HUES6 (cell line): ENCODE data around the gene HHIPL1.

Experiments
- H3K27ac ChIP-seq: 2 replicates; pipeline ENCODE4 v1.7.0; 2013; ENCODE audit warnings: low read depth, mild to moderate bottlenecking, low read length, inconsistent platforms
- H3K27me3 ChIP-seq: 2 replicates; pipeline ENCODE4 v1.6.1; 2013; ENCODE audit warnings: low read length; ENCODE audit not compliant: control insufficient read depth, insufficient read depth
- H3K36me3 ChIP-seq: 2 replicates; pipeline ENCODE4 v1.6.1; 2013; ENCODE audit warnings: low read length; ENCODE audit not compliant: control insufficient read depth, insufficient read depth
- H3K4me1 ChIP-seq: 2 replicates; pipeline ENCODE4 v1.6.1; 2013; ENCODE audit warnings: low read length; ENCODE audit not compliant: control insufficient read depth, insufficient read depth
- H3K4me3 ChIP-seq: 2 replicates; pipeline ENCODE4 v1.5.1; 2013; ENCODE audit warnings: low read depth, low read length
- H3K9ac ChIP-seq: one replicate; pipeline ENCODE4 v1.6.1; 2013; ENCODE audit warnings: mild to moderate bottlenecking, low read length
- H3K9me3 ChIP-seq: 2 replicates; pipeline ENCODE4 v1.6.1; 2013; ENCODE audit warnings: low read depth, low read length; ENCODE audit not compliant: control insufficient read depth, insufficient read depth

Gene HHIPL1

DNA sequence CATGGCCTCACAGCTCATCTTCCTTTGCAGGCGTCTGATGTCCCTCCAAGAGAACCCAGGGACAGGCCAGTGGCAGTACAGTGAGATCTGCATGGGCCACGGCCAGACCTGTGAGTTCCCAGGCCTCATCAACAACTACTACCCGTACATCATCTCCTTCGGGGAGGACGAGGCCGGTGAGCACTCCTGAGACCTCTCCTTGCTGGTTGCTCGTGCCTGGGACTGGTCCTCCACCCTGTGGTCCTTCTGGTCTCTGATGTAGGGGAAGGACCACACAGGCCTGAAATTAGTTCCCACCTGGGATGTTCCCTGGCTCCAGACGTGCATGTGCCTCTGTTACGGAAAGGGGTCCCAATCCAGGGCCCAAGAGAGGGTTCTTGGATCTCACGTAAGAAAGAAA lies 17.9 kb downstream of the HHIPL1 start:
- no peak overlapping the region for H3K27ac ChIP-seq
- H3K9ac ChIP-seq = no peak overlapping the region
- H3K36me3 ChIP-seq = no peaks in the 10 kb centered on the region
- peaks cover 30% of the 10 kb centered on the region for H3K27me3 ChIP-seq
- H3K4me1 ChIP-seq = peaks cover 62% of the 10 kb centered on the region
- no peak overlapping the region for H3K4me3 ChIP-seq
- no peaks in the 10 kb centered on the region for H3K9me3 ChIP-seq

DNA sequence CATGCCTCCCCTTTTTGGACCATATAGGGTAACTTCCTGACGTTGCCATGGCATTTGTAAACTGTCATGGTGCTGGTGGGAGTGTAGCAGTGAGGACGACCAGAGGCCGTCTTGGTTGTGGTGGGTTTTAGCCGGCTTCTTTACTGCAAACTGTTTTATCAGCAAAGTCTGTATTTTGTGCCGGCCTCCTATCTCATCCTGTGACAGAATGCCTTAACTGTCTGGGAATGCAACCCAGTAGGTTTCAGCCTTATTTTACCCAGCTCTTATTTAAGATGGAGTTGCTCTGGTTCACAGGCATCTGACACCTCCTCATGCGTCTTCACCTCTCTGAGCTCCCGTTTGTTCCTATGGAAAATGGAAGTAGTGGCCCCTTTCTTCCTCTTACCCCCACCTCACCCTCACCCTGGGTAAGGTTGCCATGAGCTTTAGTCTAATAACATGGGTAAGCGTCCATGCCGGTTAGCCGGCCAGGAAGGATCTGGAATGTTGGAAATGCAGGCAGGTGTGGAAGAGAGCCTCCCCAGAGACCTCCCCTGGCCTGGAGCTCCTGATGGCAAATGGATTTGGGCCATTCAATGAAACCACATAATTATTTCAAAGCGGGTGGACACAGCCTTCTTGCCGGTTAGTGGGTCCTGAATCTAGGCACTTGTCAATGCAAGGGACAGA lies 18.6 kb downstream of the HHIPL1 start:
- Histone ChIP-seq H3K27ac (peak overlapping the region; percentile 35; the same call in 1 of the 2 replicates), H3K4me3 (no peak overlapping the region), H3K36me3 (no peaks in the 10 kb centered on the region), H3K4me1 (peaks cover 59% of the 10 kb centered on the region), H3K9ac (peak overlapping the region; percentile 29), H3K9me3 (no peaks in the 10 kb centered on the region), H3K27me3 (peaks cover 24% of the 10 kb centered on the region)

DNA sequence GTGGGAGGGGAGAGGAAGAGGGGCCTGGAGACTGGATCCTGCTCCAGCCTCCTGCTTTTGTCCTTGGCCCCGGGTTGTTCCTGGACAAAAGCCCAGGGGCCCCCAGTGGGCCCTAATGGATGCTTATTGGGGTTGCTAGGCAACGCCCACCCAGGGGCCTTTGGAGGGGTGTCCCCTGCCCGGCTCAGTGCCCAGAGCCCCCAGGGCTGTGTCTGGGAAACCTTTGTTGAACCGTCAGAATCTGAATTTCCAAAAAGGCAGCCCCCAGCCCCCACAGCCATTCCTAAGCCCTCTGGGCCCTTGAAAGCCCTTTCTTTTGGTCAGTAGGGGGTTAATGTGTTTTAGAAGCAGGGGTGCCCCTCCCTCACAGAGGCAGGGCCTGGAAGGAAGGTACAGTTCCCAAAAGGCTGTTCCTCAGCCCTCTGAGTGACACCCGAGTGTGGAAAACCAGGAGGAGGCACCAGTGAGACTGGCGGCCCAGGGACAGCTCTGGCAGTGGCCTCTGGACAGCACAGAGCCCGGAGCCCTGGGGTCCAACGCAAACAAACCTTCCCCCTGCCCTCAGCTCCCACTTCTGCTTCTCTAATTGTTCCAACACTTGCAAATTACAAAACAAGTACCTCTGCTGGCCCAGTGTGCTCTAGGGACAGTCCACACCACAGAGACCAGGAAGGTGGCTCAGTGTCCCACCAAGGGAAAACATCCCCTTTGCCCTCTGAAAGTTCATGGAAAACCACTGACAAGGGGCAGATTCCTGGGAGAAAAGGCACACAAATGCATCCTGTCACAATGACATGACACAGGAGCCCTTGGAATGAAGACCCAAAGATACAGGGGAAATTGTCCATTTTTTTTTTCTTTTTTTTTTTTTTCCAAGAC lies 19.4 kb downstream of the HHIPL1 start:
- Histone ChIP-seq H3K4me3 (peak overlapping the region; percentile 15; the same call in 1 of the 2 replicates), H3K9ac (peak overlapping the region; percentile 52), H3K27ac (peak overlapping the region; percentile 35; the same call in 1 of the 2 replicates), H3K27me3 (peaks cover 17% of the 10 kb centered on the region; the same call in 1 of the 2 replicates), H3K4me1 (peaks cover 66% of the 10 kb centered on the region), H3K9me3 (no peaks in the 10 kb centered on the region), H3K36me3 (no peaks in the 10 kb centered on the region)

GRCh38 chr14:99664937-99665273 lies 20.0 kb downstream of the HHIPL1 start:
- Histone ChIP-seq H3K9ac (no peak overlapping the region), H3K4me3 (no peak overlapping the region), H3K27ac (no peak overlapping the region), H3K9me3 (no peaks in the 10 kb centered on the region), H3K27me3 (peaks cover 13% of the 10 kb centered on the region; the same call in 1 of the 2 replicates), H3K36me3 (no peaks in the 10 kb centered on the region), H3K4me1 (peaks cover 66% of the 10 kb centered on the region)

GRCh38 chr14:99666533-99666932 lies 21.6 kb downstream of the HHIPL1 start:
- Histone ChIP-seq H3K9ac (no peak overlapping the region), H3K4me3 (no peak overlapping the region), H3K27ac (no peak overlapping the region), H3K27me3 (0 out of 2 replicates have a peak, but pooled peaks cover 5% of the 10 kb centered on the region), H3K4me1 (peaks cover 63% of the 10 kb centered on the region), H3K36me3 (no peaks in the 10 kb centered on the region), H3K9me3 (no peaks in the 10 kb centered on the region)

GRCh38 chr14:99667045-99667444 lies 22.1 kb downstream of the HHIPL1 start:
- no peak overlapping the region for H3K27ac ChIP-seq
- H3K36me3 ChIP-seq = no peaks in the 10 kb centered on the region
- no peak overlapping the region for H3K9ac ChIP-seq
- no peaks in the 10 kb centered on the region for H3K9me3 ChIP-seq
- H3K4me1 ChIP-seq = peaks cover 67% of the 10 kb centered on the region
- H3K4me3 ChIP-seq = no peak overlapping the region
- 0 out of 2 replicates have a peak, but pooled peaks cover 5% of the 10 kb centered on the region for H3K27me3 ChIP-seq

DNA sequence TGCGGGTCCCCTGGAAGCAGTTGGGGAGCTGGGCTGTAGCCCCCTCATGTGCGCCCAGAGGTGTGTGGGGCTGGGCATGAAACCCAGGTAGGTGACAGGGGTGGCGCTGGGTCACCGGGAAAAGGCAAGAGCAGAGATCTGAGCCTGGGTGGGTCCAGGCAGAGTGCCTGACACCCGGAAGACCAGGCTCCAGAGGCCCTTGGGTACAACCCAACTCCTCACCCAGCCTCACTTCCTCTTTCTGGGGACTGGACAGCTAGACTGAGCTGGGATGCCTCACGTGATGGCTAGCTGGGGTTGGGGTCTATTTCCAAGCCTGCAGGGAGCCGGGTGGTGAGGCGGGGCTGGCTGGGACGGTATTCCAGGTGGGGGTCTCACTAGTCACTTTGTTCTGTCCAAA lies 22.9 kb downstream of the HHIPL1 start:
- Histone ChIP-seq H3K27ac (no peak overlapping the region), H3K4me3 (no peak overlapping the region), H3K4me1 (peaks cover 69% of the 10 kb centered on the region), H3K9me3 (no peaks in the 10 kb centered on the region), H3K9ac (no peak overlapping the region), H3K27me3 (no peaks in the 10 kb centered on the region), H3K36me3 (no peaks in the 10 kb centered on the region)

DNA sequence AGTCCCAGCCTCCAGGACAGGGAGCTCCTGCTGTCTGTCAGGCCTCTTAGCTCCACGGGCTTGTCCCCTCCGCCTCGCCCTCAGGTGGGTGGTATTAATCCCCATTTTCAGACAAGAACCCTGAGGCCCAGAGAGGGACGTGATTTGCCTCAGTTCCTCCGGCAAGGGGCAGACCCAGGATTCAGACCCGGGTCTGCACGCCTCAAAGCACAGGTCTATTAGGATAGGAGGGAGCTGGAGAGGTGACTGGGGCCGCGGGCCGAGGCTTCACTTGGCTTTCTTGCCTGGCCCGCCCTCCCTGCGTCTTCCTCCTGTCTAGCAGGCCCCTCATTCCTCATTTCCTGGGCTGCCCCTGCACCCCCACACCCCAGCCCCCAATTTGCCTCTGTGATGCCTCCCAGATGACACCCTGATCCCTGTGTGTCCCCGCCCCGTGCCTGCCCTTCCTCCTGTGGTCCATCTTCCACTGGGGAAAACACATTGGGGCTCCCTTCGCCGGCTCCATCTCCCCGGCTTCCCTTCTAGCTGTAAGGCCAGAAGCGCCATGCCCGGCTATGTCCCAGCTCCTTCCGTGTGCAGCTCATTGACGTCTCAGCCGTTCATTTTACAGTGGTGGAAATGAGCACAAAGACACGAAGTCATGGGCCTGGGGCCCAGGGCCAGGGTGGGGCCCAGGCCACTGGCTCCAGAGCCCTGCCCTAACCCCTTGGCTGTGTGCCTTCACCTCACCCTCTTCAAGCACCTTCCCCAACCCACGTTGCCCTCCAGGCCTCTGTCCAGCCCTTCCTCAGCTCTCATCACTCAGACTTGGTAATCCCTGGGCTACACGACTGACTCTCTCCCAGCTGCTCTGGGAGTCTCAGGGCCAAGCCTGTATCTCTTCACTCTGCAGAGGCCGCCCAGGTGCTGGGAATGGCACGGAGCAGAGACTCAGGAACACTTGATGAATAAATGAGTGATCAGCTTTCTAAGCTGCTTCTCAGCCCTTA lies 23.7 kb downstream of the HHIPL1 start:
- no peaks in the 10 kb centered on the region for H3K9me3 ChIP-seq
- H3K4me3 ChIP-seq = no peak overlapping the region
- no peaks in the 10 kb centered on the region for H3K36me3 ChIP-seq
- H3K4me1 ChIP-seq = peaks cover 67% of the 10 kb centered on the region
- no peaks in the 10 kb centered on the region for H3K27me3 ChIP-seq
- H3K27ac ChIP-seq = no peak overlapping the region
- H3K9ac ChIP-seq = no peak overlapping the region

DNA sequence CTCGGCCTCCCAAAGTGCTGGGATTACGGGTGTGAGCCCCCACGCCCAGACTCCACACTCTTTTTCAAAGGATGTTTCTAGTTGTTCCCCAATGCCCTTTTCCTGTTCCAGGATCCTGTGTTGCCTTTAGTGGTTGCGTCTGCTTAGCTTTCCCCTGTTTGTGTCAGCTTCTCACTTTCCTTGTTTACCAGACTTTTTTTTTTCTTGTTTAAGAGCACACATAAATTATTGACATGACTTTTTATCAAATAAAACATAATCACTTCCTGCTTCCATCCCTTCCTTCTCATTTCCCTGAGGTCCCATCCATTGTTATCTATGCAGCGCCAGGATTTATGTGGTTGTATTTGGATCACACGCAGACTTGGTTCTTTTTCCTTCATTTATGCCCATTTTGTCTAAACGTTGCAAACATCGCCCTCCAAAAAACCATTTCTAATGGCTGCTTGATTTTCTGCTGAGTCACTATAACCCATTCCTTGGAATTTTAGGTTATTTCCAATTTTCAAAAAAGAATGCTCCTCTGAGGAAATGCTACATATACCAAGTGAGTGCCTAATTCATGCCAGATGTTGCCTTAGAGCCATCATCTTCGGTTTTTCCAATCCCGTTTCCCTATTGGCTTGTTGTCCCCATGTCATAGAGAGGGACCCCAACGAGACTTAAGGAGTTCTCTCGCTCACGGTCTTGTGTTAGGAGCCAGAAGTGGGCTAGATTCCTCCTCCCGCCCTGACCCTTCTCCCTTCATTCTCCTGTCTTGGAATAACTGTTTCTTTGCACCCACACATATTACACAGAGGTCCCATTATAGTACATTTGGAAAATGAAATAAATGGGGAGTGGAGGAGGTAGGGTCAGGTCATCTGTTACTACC lies 25.7 kb downstream of the HHIPL1 start:
- Histone ChIP-seq H3K36me3 (no peaks in the 10 kb centered on the region), H3K9me3 (no peaks in the 10 kb centered on the region), H3K4me1 (peaks cover 50% of the 10 kb centered on the region), H3K27ac (peak overlapping the region; percentile 82; the same call in 1 of the 2 replicates), H3K27me3 (no peaks in the 10 kb centered on the region), H3K4me3 (no peak overlapping the region), H3K9ac (peak overlapping the region; percentile 83)
